K562 (cell line): ENCODE results near the gene ZFAND6. TPM values are rescaled to one million over a fixed set of nuclear protein-coding genes. Genes with fewer than 3 reads are reported as not detected.

Experiments used
- ADNP ChIP-seq: fragments of 200-800 bp; sonication (Bioruptor generic); IDR thresholded peaks from 2 replicates; pipeline ENCODE4 v1.6.1; 2016; ENCODE audit warnings: missing genetic modification characterization, missing compliant biosample characterization
- CREB1 ChIP-seq, 2 experiments: sonication (generic) in 1 of 2; formaldehyde crosslinking in 1 of 2; IDR thresholded peaks; 2 replicates each; pipeline versions ENCODE4 v1.6.1 to v1.8.0; 2012 to 2022; ENCODE audit warnings: inconsistent platforms in 1 of 2, mild to moderate bottlenecking in 1 of 2, missing genetic modification reagents in 1 of 2, moderate library complexity in 1 of 2
- CREBBP ChIP-seq: IDR thresholded peaks from one replicate; pipeline ENCODE4 v1.6.1; 2012; ENCODE audit warnings: low read depth, mild to moderate bottlenecking, control low read depth, inconsistent platforms, low read length
- ELF4 ChIP-seq: fragments of 450-650 bp; formaldehyde crosslinking; IDR thresholded peaks from 2 replicates; pipeline ENCODE4 v1.4.0; 2022; ENCODE audit warnings: missing genetic modification characterization
- KHSRP ChIP-seq: fragments of 450-650 bp; IDR thresholded peaks from 2 replicates; pipeline ENCODE4 v1.6.1; 2017
- MCM2 ChIP-seq: fragments of 450-650 bp; IDR thresholded peaks from 2 replicates; pipeline ENCODE4 v1.6.1; 2017; ENCODE audit warnings: low read depth, mild to moderate bottlenecking
- MCM7 ChIP-seq, 2 experiments: fragments of 450-650 bp; IDR thresholded peaks; 2 replicates each; pipeline ENCODE4 v1.6.1; 2016 to 2018
- MYC ChIP-seq, 2 experiments: fragments of 250-450 bp in 1 of 2; sonication (Bioruptor Pico) in 1 of 2; IDR thresholded peaks; 2 replicates each; pipeline versions ENCODE4 v1.5.1 to v1.6.1; 2012 to 2021; ENCODE audit warnings: low read depth in 2 of 2, borderline replicate concordance in 1 of 2, improper control_type of control experiment in 1 of 2, low read length in 1 of 2, mild to moderate bottlenecking in 1 of 2, moderate library complexity in 1 of 2
- NBN ChIP-seq: fragments of 450-650 bp; IDR thresholded peaks from 2 replicates; pipeline ENCODE4 v1.6.1; 2016; ENCODE audit warnings: low read depth, mild to moderate bottlenecking
- NFATC3 ChIP-seq: fragments of 450-650 bp; IDR thresholded peaks from 2 replicates; pipeline ENCODE4 v1.6.1; 2017; ENCODE audit warnings: mild to moderate bottlenecking
- NR2C2 ChIP-seq, 2 experiments: fragments of 200-800 bp in 1 of 2; sonication (Bioruptor generic) in 1 of 2; sonication (generic) in 1 of 2; formaldehyde crosslinking in 1 of 2; IDR thresholded peaks; 2 replicates each; pipeline versions ENCODE4 v1.6.1 to v1.8.0; 2016 to 2022; ENCODE audit warnings: mild to moderate bottlenecking in 1 of 2, missing compliant biosample characterization in 1 of 2, missing genetic modification characterization in 1 of 2, missing genetic modification reagents in 1 of 2
- RBBP5 ChIP-seq: fragments of 200-600 bp; sonication (generic); IDR thresholded peaks from 2 replicates; pipeline ENCODE4 v1.6.1; 2012; ENCODE audit warnings: borderline replicate concordance, mild to moderate bottlenecking, low read length, control low read depth, inconsistent platforms; ENCODE audit not compliant: insufficient read depth, poor library complexity, severe bottlenecking
- SMAD4 ChIP-seq: fragments of 250-450 bp; sonication (Bioruptor Pico); conservative IDR thresholded peaks from 2 replicates; pipeline ENCODE4 v1.8.0; 2021; ENCODE audit warnings: inconsistent platforms, mild to moderate bottlenecking, moderate library complexity
- TAL1 ChIP-seq: fragments of 450-650 bp; IDR thresholded peaks from 2 replicates; pipeline ENCODE4 v1.6.1; 2016; ENCODE audit warnings: mild to moderate bottlenecking
- XRCC5 ChIP-seq: fragments of 200-400 bp; formaldehyde crosslinking; IDR thresholded peaks from 2 replicates; pipeline ENCODE4 v1.6.1; 2017; ENCODE audit warnings: low read depth, mild to moderate bottlenecking, low read length
- YY1 ChIP-seq, 3 experiments: IDR thresholded peaks; 2 replicates each; pipeline ENCODE4 v1.6.1; 2011; ENCODE audit warnings: low read length in 2 of 3, mild to moderate bottlenecking in 2 of 3, moderate library complexity in 2 of 3, borderline replicate concordance in 1 of 3, control low read depth in 1 of 3, low read depth in 1 of 3; ENCODE audit not compliant: insufficient read depth in 3 of 3, insufficient replicate concordance in 2 of 3, control insufficient read depth in 1 of 3, insufficient read length in 1 of 3; ENCODE audit errors: extremely low read depth in 1 of 3
- ZNF24 ChIP-seq: fragments of 450-650 bp; IDR thresholded peaks from 2 replicates; pipeline ENCODE4 v1.6.1; 2016
- ZNF507 ChIP-seq: conservative IDR thresholded peaks from 2 replicates; pipeline ENCODE4 v1.6.1; 2017; ENCODE audit warnings: missing genetic modification characterization, missing compliant biosample characterization
- ZNF778 ChIP-seq: fragments of 450-650 bp; formaldehyde crosslinking; IDR thresholded peaks from 2 replicates; pipeline ENCODE4 v1.4.0; 2020; ENCODE audit warnings: mild to moderate bottlenecking, moderate library complexity
- polyA plus RNA-seq, 8 experiments: library from polyadenylated mRNA; depleted of rRNA in 4 of 8; stranded (reverse) in 5 of 8; unstranded in 3 of 8; fragments of >200 nt; fragmentation: Nextera tagmentation in 2 of 8; fragmentation: Illumina TruSeq in 1 of 8; extraction: Ambion mirVana in 2 of 8; extraction: Trizol in 1 of 8; gene quantifications; 2 replicates each; pipeline versions ENCODE4 v1.2.1 to v1.2.3, GENCODE V29; 2011 to 2014; ENCODE audit warnings: inconsistent platforms in 1 of 8, missing spikeins in 1 of 8
- total RNA-seq, 7 experiments: library from RNA; depleted of rRNA in 6 of 7; stranded (reverse); fragments of >200 nt in 6 of 7; fragmentation: Illumina TruSeq in 2 of 7; extraction: Trizol in 2 of 7; gene quantifications; 2 replicates each; pipeline versions ENCODE4 v1.2.1 to v1.2.3, GENCODE V29; 2011 to 2021; ENCODE audit warnings: low replicate concordance in 1 of 7
- TF ChIP-seq, protein P1 (sequence below): fragments of 250-450 bp; sonication (Bioruptor Pico); IDR thresholded peaks from 2 replicates; pipeline ENCODE4 v1.9.0; 2021; ENCODE audit warnings: mild to moderate bottlenecking, inconsistent platforms
- TF ChIP-seq, protein P2 (sequence below): fragments of 250-450 bp; sonication (Bioruptor Pico); IDR thresholded peaks from 2 replicates; pipeline ENCODE4 v1.8.0; 2021; ENCODE audit warnings: moderate library complexity, mild to moderate bottlenecking, inconsistent platforms
- TF ChIP-seq, protein P3 (sequence below): fragments of 450-650 bp; formaldehyde crosslinking; IDR thresholded peaks from 2 replicates; pipeline ENCODE4 v1.4.0; 2022; ENCODE audit warnings: missing genetic modification characterization

Gene ZFAND6
- total and polyA plus RNA-seq, 9 of the 15 experiments (the other 6 are each of a cell fraction or from before 2014, with no cell fraction given), result 53.9 to 206 (median 88.9) TPM

DNA sequence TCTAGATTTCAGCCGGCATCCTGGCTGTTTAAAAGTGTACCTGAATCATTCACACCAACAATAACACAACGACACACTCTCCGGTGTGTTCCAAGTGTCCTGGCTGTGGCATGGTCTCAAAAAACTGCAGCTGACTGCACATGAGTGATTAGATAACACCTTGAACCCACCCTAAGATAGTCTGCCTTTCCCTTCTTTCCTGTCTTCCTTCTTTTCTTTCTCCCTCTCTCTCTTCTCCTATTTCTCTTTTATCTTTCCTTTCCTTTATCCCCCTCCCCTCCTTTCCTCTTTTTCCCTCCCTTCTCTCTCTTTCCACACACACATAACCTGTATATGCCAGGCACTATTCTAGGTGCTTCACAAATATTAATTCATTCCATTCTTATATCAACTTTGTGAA, 92.1 kb downstream of the ZFAND6 start (continued):
- no peak for TF ChIP-seq MYC (IDR thresholded peaks at IDR 0.05; ENCODE audit: low read depth, low read length)
- TF ChIP-seq MYC (CRISPR knock-in tag; IDR thresholded peaks at IDR 0.05; ENCODE audit: borderline replicate concordance, low read depth), result no peak
- TF ChIP-seq ZNF507 (tag), result no peak
- no peak for TF ChIP-seq YY1 (IDR thresholded peaks at IDR 0.05; ENCODE audit: borderline replicate concordance in 1 of 3, control insufficient read depth in 1 of 3, extremely low read depth in 1 of 3, insufficient read depth in 3 of 3, insufficient read length in 1 of 3, insufficient replicate concordance in 2 of 3, low read depth in 1 of 3, low read length in 2 of 3)
- no peak for TF ChIP-seq RBBP5
- TF ChIP-seq, protein P1, sequence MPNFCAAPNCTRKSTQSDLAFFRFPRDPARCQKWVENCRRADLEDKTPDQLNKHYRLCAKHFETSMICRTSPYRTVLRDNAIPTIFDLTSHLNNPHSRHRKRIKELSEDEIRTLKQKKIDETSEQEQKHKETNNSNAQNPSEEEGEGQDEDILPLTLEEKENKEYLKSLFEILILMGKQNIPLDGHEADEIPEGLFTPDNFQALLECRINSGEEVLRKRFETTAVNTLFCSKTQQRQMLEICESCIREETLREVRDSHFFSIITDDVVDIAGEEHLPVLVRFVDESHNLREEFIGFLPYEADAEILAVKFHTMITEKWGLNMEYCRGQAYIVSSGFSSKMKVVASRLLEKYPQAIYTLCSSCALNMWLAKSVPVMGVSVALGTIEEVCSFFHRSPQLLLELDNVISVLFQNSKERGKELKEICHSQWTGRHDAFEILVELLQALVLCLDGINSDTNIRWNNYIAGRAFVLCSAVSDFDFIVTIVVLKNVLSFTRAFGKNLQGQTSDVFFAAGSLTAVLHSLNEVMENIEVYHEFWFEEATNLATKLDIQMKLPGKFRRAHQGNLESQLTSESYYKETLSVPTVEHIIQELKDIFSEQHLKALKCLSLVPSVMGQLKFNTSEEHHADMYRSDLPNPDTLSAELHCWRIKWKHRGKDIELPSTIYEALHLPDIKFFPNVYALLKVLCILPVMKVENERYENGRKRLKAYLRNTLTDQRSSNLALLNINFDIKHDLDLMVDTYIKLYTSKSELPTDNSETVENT (CRISPR knock-in tag), result no peak
- TF ChIP-seq, protein P2, sequence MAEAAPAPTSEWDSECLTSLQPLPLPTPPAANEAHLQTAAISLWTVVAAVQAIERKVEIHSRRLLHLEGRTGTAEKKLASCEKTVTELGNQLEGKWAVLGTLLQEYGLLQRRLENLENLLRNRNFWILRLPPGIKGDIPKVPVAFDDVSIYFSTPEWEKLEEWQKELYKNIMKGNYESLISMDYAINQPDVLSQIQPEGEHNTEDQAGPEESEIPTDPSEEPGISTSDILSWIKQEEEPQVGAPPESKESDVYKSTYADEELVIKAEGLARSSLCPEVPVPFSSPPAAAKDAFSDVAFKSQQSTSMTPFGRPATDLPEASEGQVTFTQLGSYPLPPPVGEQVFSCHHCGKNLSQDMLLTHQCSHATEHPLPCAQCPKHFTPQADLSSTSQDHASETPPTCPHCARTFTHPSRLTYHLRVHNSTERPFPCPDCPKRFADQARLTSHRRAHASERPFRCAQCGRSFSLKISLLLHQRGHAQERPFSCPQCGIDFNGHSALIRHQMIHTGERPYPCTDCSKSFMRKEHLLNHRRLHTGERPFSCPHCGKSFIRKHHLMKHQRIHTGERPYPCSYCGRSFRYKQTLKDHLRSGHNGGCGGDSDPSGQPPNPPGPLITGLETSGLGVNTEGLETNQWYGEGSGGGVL, result no peak
- TF ChIP-seq MCM2, result no peak
- TF ChIP-seq XRCC5, result no peak
- TF ChIP-seq, protein P3, sequence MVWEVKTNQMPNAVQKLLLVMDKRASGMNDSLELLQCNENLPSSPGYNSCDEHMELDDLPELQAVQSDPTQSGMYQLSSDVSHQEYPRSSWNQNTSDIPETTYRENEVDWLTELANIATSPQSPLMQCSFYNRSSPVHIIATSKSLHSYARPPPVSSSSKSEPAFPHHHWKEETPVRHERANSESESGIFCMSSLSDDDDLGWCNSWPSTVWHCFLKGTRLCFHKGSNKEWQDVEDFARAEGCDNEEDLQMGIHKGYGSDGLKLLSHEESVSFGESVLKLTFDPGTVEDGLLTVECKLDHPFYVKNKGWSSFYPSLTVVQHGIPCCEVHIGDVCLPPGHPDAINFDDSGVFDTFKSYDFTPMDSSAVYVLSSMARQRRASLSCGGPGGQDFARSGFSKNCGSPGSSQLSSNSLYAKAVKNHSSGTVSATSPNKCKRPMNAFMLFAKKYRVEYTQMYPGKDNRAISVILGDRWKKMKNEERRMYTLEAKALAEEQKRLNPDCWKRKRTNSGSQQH (CRISPR knock-in tag), result 0 out of 2 replicates have a peak, but pooled peaks have one; percentile 29
- TF ChIP-seq CREBBP, result no peak
- no peak for TF ChIP-seq SMAD4 (CRISPR knock-in tag)
- TF ChIP-seq KHSRP, result no peak
- TF ChIP-seq TAL1, result peak; percentile 30; the same call in 1 of the 2 replicates
- TF ChIP-seq ELF4 (CRISPR knock-in tag), result no peak
- TF ChIP-seq ADNP (tag), result no peak
- TF ChIP-seq ZNF24, result no peak
- 0 out of 2 replicates have a peak, but pooled peaks have one; percentile 36 for TF ChIP-seq NBN
- TF ChIP-seq CREB1 (IDR thresholded peaks at IDR 0.05), result no peak
- no peak for TF ChIP-seq CREB1 (CRISPR knock-in tag; IDR thresholded peaks at IDR 0.05)
- TF ChIP-seq MCM7 (IDR thresholded peaks at IDR 0.05), result no peak
- no peak for TF ChIP-seq ZNF778
- no peak for TF ChIP-seq NFATC3
- no peak for TF ChIP-seq NR2C2 (CRISPR knock-in tag; IDR thresholded peaks at IDR 0.05)
- TF ChIP-seq NR2C2 (tag; IDR thresholded peaks at IDR 0.05), result no peak
